ENCODE measurements around the gene MAML1.
"Not testable (repeated sequence)": the region's sequence is repeated elsewhere in the genome, so short reads cannot be mapped to it uniquely, and the experiment has no call there.

MAML1 gene

GRCh38 chr5:179732412-179732917, at the start of gene MAML1:
MAML1 (plus strand) TSS chr5:179732822; CDS start chr5:179733113, 291 bp downstream.
- DNase-seq = peak; percentile 100

GRCh38 chr5:179689212-179689611, 43.4 kb upstream of the MAML1 start:
- DNase-seq = not testable (repeated sequence)

DNA sequence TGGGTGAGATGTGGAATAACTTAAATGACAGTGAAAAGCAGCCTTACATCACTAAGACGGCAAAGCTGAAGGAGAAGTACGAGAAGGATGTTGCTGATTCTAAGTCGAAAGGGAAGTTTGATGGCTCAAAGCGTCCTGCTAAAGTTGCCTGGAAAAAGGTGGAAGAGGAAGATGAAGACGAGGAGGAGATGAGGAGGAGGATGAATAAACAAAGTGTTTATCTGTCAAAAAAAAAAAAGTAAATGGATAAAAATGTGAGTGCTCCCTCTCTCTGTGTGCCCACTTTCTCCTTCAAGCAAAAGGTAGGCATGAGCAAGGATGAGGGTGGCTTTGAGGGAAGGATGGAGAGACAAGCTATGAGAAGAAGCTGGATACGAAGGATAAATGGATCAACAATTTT, 38.1 kb upstream of the MAML1 start:
- no peak for DNase-seq

DNA sequence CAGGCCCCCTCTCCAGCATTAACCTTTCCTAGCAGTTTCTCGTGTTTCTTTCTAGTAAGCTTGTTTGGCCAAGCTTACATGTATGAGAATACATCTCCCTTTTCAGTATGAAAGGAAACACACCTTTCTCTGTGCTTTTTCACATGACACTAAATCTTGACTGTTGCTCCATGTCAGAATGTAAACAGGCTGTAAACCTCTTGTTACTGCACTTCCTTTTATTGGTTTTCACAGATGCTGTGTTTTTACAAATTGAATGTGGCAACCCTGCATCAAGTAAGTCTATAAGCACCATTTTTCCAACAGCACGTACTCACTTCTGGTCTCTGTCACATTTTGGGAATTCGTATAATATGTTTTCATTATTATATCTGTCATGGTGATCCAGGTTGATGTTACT, 36.0 kb upstream of the MAML1 start:
- DNase-seq = no peak

DNA sequence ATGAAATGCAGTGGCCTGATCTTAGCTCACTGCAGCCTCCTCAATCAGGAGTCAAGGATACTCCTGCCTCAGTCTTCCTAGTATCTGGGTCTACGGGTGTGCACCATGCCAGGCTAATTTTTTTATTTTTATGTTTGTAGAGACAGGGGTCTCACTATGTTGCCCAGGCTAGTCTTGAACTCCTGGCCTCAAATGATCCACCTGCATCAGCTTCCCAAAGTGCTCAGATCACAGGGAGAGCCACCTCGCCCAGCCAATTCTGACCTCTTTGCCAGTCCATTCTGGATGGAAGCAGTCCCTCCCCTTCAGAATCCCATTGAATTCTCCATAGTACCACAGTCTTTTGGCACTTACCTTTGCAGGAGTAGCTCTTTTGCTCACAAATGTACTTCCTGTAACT, 35.5 kb upstream of the MAML1 start:
- DNase-seq = no peak

GRCh38 chr5:179697543-179697942, 35.1 kb upstream of the MAML1 start:
- DNase-seq = not testable (repeated sequence)

GRCh38 chr5:179697993-179698934, 34.4 kb upstream of the MAML1 start:
- DNase-seq = peak; percentile 99

DNA sequence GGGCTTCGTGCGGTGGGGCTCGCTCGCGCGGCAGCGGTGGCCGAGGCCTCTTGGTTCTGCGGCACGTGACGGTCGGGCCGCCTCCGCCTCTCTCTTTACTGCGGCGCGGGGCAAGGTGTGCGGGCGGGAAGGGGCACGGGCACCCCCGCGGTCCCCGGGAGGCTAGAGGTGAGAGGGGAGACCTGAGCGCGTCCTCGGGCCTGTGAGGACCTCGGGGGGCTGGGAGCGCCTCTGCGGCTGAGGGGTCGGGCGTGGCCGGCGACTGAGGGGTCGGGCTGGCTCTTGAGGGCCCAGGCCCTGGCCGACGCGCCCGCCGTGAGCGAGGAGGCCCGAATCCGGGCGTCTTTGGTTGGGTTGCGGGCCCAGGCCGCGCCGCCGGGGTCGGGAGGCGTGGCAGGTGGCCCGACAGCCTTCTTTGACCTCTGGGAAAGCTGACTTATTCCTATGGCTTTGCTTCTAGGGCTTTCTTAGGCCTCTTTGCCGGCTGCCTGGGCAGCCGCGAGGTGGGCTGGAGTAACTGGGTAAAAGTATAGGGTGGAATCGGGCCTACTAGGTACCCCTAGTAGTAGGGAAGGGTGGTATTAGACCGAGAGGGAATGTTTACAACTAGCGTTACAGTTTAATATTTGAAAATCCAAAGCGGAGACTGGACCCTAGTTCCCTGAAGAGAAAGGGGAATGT, 33.5 kb upstream of the MAML1 start, which contains the start of gene CANX:
Gene CANX, plus strand, starts transcription at position 33 of the 681 bp plus-strand sequence. CDS start 6,715 bp downstream, outside the sequence.
- no peak for DNase-seq

DNA sequence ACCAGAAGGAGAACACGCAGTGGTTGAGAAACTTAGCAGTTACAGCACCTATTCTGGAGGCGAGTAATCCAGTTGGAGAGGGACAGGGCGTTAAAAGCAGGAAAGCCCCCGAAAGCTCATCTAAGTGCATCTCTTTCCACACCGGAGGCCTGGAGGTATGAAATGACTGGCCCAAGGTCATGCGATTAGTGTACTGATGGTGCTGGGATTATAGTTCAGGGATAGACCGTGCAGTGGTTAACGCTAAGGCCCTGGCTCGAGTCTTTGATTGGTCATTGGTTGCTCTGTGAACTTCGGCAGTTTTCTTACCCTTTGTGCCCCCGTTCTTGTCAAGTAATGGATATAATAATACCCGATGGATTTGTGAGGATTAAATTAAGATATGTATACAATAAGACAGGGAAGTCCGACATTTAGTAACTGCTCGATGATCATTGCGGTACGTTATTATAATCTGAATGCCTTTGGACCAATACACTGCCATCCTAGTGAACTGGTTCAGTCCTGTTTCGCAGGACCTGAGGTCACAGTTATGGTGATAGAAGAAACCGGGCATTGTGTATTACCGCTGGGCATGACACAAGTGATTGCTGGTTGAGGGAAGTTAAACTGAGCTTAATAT, 32.9 kb upstream of the MAML1 start:
- no peak for DNase-seq

DNA sequence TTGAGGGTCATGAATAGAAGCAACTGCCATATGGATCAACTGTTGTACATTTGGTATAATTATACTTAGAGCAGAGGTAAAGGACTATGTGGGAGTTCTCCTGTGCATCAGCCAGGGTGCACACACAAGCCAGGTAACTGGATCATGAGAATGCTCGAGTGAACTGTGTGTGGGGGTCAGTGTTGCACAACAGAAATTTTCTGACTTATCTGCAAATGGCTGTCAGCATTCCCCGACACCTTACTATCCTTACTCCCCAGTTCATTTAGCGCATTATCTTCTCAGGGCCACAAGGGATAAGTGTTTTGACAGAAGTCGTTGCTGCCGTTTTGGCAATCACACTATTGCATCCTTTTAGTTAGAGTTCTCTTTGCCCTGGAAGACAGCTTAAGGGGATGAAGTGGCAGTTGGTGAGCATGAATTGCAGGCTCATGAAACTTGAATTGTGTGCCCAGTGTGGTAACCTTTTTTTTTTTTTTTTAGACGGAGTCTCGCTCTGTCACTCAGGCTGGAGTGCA, 32.2 kb upstream of the MAML1 start:
- DNase-seq = peak; percentile 76

DNA sequence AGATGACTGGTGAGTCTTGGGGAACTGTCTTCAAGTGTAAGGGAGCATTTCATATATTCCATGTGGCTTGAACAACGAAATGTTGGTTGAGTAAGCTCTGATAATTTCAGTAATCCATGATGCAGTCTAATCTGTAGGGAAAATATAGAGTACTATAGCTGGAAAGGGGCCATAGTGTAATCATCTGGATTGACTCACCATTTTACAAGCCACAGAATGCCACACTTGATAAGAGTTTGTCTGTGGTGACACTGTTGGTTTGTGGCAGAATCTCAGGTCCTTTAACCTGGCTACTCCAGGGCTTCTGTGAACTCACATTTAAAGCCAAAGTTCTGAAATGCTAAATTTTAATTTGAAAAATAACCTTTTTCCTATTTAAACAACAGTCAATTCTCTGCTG, 16.3 kb upstream of the MAML1 start:
- DNase-seq = no peak

- no peak for DNase-seq
These were observed 12.4 kb upstream of the MAML1 start for GRCh38 chr5:179720222-179720621.

GRCh38 chr5:179724163-179724562, 8.5 kb upstream of the MAML1 start:
- no peak for DNase-seq

DNA sequence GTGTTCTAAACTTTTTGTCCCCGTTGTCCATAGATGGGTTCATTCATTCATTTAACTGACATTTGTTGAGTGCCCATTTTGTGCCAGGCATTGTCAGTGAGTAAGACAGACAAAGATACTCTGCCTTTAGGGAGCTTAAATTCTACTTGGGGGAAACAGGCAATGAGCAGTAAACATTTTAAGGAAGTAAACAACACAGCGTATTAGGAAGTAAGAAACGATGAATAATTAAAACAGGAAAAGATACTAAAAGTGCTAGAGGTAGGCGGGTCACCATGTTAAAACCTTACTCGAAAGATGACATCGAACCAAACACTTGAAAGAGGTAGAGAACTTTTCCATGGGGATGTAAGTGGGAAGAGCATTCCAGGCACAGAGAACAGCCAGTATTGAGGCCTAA, 5.5 kb upstream of the MAML1 start:
- no peak for DNase-seq

GRCh38 chr5:179729303-179729702, 3.3 kb upstream of the MAML1 start:
- no peak for DNase-seq

DNA sequence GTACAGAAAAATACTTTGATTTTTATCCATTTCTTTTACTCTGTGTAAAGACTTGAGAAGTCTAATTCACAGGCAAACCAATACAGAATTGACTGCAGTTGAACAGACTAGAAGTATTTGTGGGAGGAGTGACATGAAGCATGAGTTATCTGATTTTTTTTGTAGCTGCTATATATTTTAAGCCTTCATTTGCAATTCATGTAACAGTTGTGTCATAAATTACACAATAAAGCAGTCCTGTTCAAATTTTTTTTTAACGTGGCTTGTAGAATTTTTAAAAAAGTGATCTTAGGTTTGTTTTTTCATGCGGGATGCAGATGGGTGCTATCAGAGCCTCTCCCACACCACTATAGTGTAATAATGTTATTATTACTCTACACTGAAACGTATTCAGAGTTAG, 2.9 kb upstream of the MAML1 start:
- no peak for DNase-seq

DNA sequence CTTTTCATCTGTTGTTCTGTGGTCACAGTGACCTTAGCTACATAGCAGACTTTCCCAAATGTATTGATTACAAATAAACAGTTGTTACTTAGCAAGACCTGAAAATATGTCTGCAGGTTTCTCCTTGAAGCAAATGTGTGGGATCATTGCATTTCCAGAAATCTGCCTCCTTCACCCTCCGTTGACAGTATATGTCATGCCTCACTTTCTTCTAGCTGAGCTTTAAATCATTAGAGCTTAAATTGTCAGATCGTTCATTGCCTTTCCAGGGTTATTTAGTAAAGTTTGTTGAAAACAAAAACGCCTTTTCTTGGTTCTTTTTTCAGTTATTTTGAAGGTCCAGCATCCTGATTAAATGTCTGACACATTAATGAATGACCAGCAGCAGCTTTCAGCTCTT, 2.3 kb upstream of the MAML1 start:
- DNase-seq = no peak

- no peak for DNase-seq
These were observed 1.8 kb upstream of the MAML1 start for GRCh38 chr5:179730852-179731251.

GRCh38 chr5:179731791-179732411, 721 bp upstream of the MAML1 start:
- DNase-seq = peak; percentile 72

- no peak for DNase-seq
These were observed 523 bp downstream of the MAML1 start for GRCh38 chr5:179732918-179733771.

GRCh38 chr5:179733772-179734126, 1.1 kb downstream of the MAML1 start:
- no peak for DNase-seq

All from NCI-H226 (cell line).